Breast epithelium (tissue), 4 donors: Measurements from ENCODE around the gene KLK10. TPM values are rescaled to one million over a fixed set of nuclear protein-coding genes. Genes with fewer than 3 reads are reported as not detected.
A peak's percentile ranks its signal among the peaks of the same experiment; 100 is the strongest.

Experiments used
- DNase-seq, 2 donors: peaks; one replicate each; pipeline ENCODE4 v3.0.0-alpha.2; 2019; ENCODE audit warnings: low spot score in 2 of 2
- H3K27ac ChIP-seq, 2 donors: fragments of 200-600 bp; sonication (generic) in 1 of 2; one replicate each; pipeline ENCODE4 v1.5.1; 2016 to 2019; ENCODE audit warnings: mild to moderate bottlenecking in 1 of 2
- H3K27me3 ChIP-seq, 2 donors: fragments of 200-600 bp; sonication (generic) in 1 of 2; one replicate each; pipeline versions ENCODE4 v1.5.1 to v1.6.0; 2017 to 2019; ENCODE audit warnings: control low read depth in 1 of 2, mild to moderate bottlenecking in 1 of 2
- H3K36me3 ChIP-seq: fragments of 200-600 bp; one replicate; pipeline ENCODE4 v1.5.1; 2019
- H3K4me1 ChIP-seq, 2 donors: fragments of 200-600 bp; sonication (generic); one replicate each; pipeline ENCODE4 v1.5.1; 2016 to 2019; ENCODE audit warnings: control low read depth in 1 of 2
- H3K4me3 ChIP-seq, 3 donors: fragments of 200-600 bp; sonication (generic); 1 replicate in 2 of 3; 2 replicates in 1 of 3; pipeline ENCODE4 v1.5.1; 2016 to 2019; ENCODE audit warnings: mild to moderate bottlenecking in 3 of 3, moderate library complexity in 2 of 3
- H3K9me3 ChIP-seq, 2 donors: fragments of 200-600 bp; sonication (generic) in 1 of 2; one replicate each; pipeline ENCODE4 v1.5.1; 2016 to 2019; ENCODE audit warnings: control low read depth in 1 of 2
- POLR2A ChIP-seq: fragments of 450-650 bp; IDR thresholded peaks from one replicate; pipeline ENCODE4 v1.6.1; 2016; ENCODE audit warnings: antibody characterized with exemption, mild to moderate bottlenecking, moderate library complexity
- POLR2AphosphoS5 ChIP-seq, 3 donors: sonication (generic); formaldehyde crosslinking; IDR thresholded peaks; one replicate each; pipeline ENCODE4 v1.6.1; 2017; ENCODE audit warnings: antibody characterized with exemption in 3 of 3
- intact Hi-C: fragments of 100-400 bp; cut with DNase I; formaldehyde crosslinking; loops from one replicate; pipeline ENCODE4 v1.15.1; 2023; ENCODE audit warnings: low total_unique reads
- total RNA-seq, 3 donors: library from RNA; depleted of rRNA; stranded (reverse); fragments of >200 nt; gene quantifications; one replicate each; pipeline ENCODE4 v1.1.0, GENCODE V29; 2016
- TF ChIP-seq, protein P1 (sequence below), 3 donors: fragments of 450-650 bp; IDR thresholded peaks; one replicate each; pipeline ENCODE4 v1.5.1; 2016 to 2017; ENCODE audit warnings: antibody characterized with exemption in 3 of 3, mild to moderate bottlenecking in 3 of 3, moderate library complexity in 3 of 3

Gene KLK10
- total RNA-seq, 3 donors from 2014 or later: 3.3 to 13.9 TPM; not detected in 1

DNA sequence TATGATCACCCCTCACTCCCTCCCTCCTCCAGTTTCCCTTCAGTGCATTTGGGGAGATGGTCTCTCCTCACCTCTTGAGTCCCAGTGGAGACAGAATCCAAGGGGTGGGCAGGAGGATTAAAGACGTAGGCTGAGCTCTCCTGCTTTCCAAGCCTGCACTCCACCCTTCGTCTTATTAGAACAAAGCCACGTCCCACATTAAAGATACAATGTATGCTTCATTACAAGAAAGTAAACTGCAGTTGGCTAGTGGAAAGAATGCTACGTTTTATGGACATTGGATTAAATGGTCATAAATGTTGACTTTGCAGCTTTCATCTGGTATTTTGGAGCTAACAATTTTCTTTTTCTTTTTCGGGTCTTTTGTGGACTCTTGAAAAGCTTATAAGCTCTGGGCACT, 8.4 kb upstream of the KLK10 start:
- TF ChIP-seq POLR2AphosphoS5 (IDR thresholded peaks at IDR 0.05) (no peak), POLR2A (no peak)
- TF ChIP-seq, protein P1, sequence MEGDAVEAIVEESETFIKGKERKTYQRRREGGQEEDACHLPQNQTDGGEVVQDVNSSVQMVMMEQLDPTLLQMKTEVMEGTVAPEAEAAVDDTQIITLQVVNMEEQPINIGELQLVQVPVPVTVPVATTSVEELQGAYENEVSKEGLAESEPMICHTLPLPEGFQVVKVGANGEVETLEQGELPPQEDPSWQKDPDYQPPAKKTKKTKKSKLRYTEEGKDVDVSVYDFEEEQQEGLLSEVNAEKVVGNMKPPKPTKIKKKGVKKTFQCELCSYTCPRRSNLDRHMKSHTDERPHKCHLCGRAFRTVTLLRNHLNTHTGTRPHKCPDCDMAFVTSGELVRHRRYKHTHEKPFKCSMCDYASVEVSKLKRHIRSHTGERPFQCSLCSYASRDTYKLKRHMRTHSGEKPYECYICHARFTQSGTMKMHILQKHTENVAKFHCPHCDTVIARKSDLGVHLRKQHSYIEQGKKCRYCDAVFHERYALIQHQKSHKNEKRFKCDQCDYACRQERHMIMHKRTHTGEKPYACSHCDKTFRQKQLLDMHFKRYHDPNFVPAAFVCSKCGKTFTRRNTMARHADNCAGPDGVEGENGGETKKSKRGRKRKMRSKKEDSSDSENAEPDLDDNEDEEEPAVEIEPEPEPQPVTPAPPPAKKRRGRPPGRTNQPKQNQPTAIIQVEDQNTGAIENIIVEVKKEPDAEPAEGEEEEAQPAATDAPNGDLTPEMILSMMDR (IDR thresholded peaks at IDR 0.05): no peak
- Histone ChIP-seq H3K27me3 (peaks cover 0 to 32% of the 10 kb centered on the region in 2 donors), H3K4me1 (no peaks in the 10 kb centered on the region), H3K4me3 (no peak overlapping the region), H3K36me3 (no peaks in the 10 kb centered on the region), H3K27ac (peak overlapping the region in 1 of 2 donors; percentile 82), H3K9me3 (no peaks in the 10 kb centered on the region)
- DNase-seq: no peak
- intact Hi-C loops: no loop called here

DNA sequence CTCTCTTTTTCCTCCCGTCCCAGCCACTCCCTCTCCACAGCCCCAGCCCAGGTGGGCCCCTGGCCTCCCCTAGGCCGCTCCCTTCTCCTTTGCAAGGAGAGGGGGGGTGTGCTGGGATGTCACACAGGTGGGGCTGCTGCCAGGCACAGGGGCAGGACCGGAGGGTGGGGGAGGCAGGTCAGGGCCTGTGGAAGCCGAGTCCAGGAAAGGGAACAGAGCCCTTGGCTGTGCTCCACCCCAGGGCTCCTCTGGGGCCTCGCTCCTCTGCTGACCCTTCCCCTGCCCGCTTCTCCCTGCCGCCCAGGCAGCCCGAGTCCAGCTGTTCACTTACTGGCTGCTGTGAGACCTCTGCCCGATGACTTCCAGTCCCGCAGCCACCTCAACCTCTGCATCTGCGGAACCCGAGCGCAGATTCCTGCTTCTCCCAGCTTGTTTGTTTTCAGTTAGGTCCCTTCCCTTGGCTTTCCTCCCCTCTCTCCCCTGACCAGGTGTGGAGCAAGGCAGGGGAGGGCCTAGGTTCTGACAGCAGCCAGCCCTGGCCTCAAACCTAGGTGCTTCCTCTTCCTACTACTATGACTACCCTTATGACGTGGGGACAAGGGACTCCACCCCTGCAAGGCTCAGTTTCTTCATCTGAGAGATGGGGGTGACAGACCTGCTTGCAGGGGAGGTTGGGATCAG, 7.8 kb upstream of the KLK10 start:
- TF ChIP-seq, protein P1 (IDR thresholded peaks at IDR 0.05): no peak
- TF ChIP-seq POLR2AphosphoS5 (IDR thresholded peaks at IDR 0.05) (no peak), POLR2A (no peak)
- DNase-seq: no peak
- Histone ChIP-seq H3K36me3 (no peaks in the 10 kb centered on the region), H3K27ac (peak overlapping the region; percentile 55 to 82), H3K4me1 (no peaks in the 10 kb centered on the region), H3K27me3 (peaks cover 0 to 32% of the 10 kb centered on the region in 2 donors), H3K9me3 (no peaks in the 10 kb centered on the region), H3K4me3 (peak overlapping the region in 2 of 3 donors; percentile 8 to 39)
- intact Hi-C loops: no loop called here

DNA sequence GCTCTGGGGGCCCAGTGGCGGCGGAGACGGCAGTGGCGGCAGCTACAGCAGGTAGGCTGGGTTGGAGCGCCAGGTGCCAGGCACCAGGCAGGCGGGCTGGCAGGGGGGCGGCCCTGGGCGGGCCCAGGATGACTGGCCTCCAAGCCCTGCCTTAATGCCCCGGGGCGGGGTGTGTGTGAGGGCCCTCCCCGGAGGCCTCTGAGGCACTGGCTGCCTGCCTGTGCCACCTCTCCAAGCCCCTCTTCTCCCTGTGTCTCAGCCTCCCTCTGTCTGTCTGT, 7.0 kb upstream of the KLK10 start, which contains the start of gene KLK11:
Gene KLK11, minus strand, starts transcription at position 63 of the 278 bp plus-strand sequence. CDS start 985 bp downstream, outside the sequence.
- H3K9me3 ChIP-seq: no peaks in the 10 kb centered on the region
- intact Hi-C loops: no loop called here
- H3K4me3 ChIP-seq: peak within 1 kb of the TSS in 2 of 3 donors; percentile 8 to 39
- H3K27me3 ChIP-seq: peaks cover 0 to 32% of the 10 kb centered on the region in 2 donors
- H3K4me1 ChIP-seq: no peaks in the 10 kb centered on the region
- DNase-seq: no peak
- H3K27ac ChIP-seq: peak within 1 kb of the TSS; percentile 55 to 82
- TF ChIP-seq POLR2AphosphoS5 (IDR thresholded peaks at IDR 0.05) (no peak), POLR2A (no peak)
- TF ChIP-seq, protein P1 (IDR thresholded peaks at IDR 0.05): no peak
- no peaks in the 10 kb centered on the region for H3K36me3 ChIP-seq

DNA sequence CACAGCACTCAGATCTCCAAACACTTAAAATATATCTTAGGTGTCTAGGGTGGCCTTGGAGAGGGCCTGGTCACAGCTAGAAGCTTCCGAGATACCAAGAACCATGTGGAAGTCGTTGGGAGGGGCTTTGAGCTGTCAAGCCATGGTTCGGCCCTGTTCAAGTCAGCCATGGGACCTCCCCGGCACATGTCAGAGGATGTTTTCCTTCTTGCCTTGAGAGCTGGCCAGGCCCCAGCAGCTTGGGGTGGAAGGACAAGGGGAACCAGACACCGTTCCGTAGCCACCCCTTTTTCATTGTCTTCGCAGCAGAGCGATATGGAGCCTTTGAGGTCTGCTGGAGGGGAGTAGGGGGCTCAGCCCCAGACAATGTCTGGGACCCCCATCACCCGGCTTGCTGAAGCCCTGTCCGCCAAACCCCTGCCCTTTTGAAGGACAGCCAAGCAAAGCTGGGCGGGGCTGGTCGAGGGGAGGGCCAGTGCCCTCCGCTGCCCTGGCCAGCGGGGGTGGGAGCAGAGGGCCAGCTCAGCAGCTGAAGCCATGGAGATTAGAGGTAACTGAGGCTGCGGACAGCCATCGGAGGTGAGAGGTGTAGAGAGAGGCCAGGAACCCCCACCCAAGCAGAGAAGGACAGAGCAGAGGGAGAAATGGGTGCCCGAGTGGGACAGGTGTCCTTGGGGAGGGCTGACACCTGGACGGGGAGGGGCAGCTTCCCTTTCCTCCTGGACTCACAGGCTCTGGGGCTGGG, 6.5 kb upstream of the KLK10 start:
- Histone ChIP-seq H3K27ac (peak overlapping the region; percentile 4 to 82), H3K27me3 (peaks cover 0 to 32% of the 10 kb centered on the region in 2 donors), H3K4me1 (no peaks in the 10 kb centered on the region), H3K36me3 (no peaks in the 10 kb centered on the region), H3K4me3 (peak overlapping the region in 2 of 3 donors; percentile 6 to 39), H3K9me3 (no peaks in the 10 kb centered on the region)
- intact Hi-C loops: no loop called here
- TF ChIP-seq POLR2A (no peak), POLR2AphosphoS5 (IDR thresholded peaks at IDR 0.05) (no peak)
- TF ChIP-seq, protein P1 (IDR thresholded peaks at IDR 0.05): no peak
- DNase-seq: no peak

DNA sequence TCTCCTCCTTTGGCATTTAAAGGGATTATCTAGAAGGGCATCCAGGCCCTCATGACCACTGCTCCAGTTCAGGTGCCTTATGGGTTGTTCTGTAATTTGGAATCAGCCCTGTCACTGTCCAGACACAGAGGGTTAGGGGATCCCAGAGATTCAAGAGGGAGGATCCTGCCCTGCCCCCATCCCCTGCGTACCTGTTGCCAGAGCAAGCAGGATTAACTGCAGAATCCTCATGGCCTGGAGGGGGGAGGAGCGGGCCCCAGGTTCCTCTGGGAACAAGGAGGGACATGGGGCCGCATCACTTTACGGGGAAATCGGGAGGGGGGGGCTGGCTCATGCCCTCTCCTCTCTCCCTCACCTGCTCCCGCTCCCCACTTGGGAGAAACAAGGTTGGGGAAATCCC, 5.9 kb upstream of the KLK10 start:
- H3K4me1 ChIP-seq: no peaks in the 10 kb centered on the region
- no peak overlapping the region for H3K4me3 ChIP-seq
- TF ChIP-seq POLR2AphosphoS5 (IDR thresholded peaks at IDR 0.05) (no peak), POLR2A (no peak)
- TF ChIP-seq, protein P1 (IDR thresholded peaks at IDR 0.05): no peak
- no peaks in the 10 kb centered on the region for H3K9me3 ChIP-seq
- peak overlapping the region in 1 of 2 donors; percentile 82 for H3K27ac ChIP-seq
- DNase-seq: no peak
- H3K27me3 ChIP-seq: peaks cover 0 to 32% of the 10 kb centered on the region in 2 donors
- intact Hi-C loops: no loop called here
- no peaks in the 10 kb centered on the region for H3K36me3 ChIP-seq
